Measurements from ENCODE around the gene LIN54.
"Not testable (repeated sequence)": the region's sequence is repeated elsewhere in the genome, so short reads cannot be mapped to it uniquely, and the experiment has no call there.

LIN54 gene

GRCh38 chr4:83011689-83012199 is 1.1 kb upstream of the LIN54 start:
- DNase-seq = no peak

GRCh38 chr4:83010111-83010521 is 507 bp downstream of the LIN54 start:
- DNase-seq = no peak

- no peak for DNase-seq
Observed at GRCh38 chr4:83009529-83009928, 1.1 kb downstream of the LIN54 start.

GRCh38 chr4:83003044-83003791 is 7.4 kb downstream of the LIN54 start:
- DNase-seq = not testable (repeated sequence)

- DNase-seq = no peak
Observed at GRCh38 chr4:83002329-83002728, 8.3 kb downstream of the LIN54 start.

GRCh38 chr4:82998898-82999297 is 11.7 kb downstream of the LIN54 start:
- DNase-seq = no peak

- no peak for DNase-seq
Observed at GRCh38 chr4:82994834-82995233, 15.8 kb downstream of the LIN54 start.

- DNase-seq = no peak
Observed at GRCh38 chr4:82989575-82990429, 20.8 kb downstream of the LIN54 start.

GRCh38 chr4:82988323-82988832 is 22.2 kb downstream of the LIN54 start:
- no peak for DNase-seq

GRCh38 chr4:82987519-82987918 is 23.1 kb downstream of the LIN54 start:
- DNase-seq = not testable (repeated sequence)

- DNase-seq = no peak
Observed at GRCh38 chr4:82984459-82984858, 26.2 kb downstream of the LIN54 start.

- DNase-seq = no peak
Observed at GRCh38 chr4:82983444-82983843, 27.2 kb downstream of the LIN54 start.

- no peak for DNase-seq
Observed at GRCh38 chr4:82981138-82981537, 29.5 kb downstream of the LIN54 start.

- DNase-seq = no peak
Observed at GRCh38 chr4:82975792-82976191, 34.8 kb downstream of the LIN54 start.

GRCh38 chr4:82969414-82969813 is 41.2 kb downstream of the LIN54 start:
- DNase-seq = no peak

GRCh38 chr4:82968972-82969371 is 41.7 kb downstream of the LIN54 start:
- no peak for DNase-seq

GRCh38 chr4:82965763-82966162 is 44.9 kb downstream of the LIN54 start:
- DNase-seq = no peak

- no peak for DNase-seq
Observed at GRCh38 chr4:82957045-82957444, 53.6 kb downstream of the LIN54 start.

GRCh38 chr4:82954212-82954611 is 56.4 kb downstream of the LIN54 start:
- no peak for DNase-seq

GRCh38 chr4:82951196-82951595 is 59.4 kb downstream of the LIN54 start:
- no peak for DNase-seq

GRCh38 chr4:82948647-82949204 is 61.9 kb downstream of the LIN54 start:
- DNase-seq = no peak

- DNase-seq = no peak
Observed at GRCh38 chr4:82947498-82947897, 63.1 kb downstream of the LIN54 start.

GRCh38 chr4:82939414-82939813 is 71.2 kb downstream of the LIN54 start:
- DNase-seq = no peak

Data from NCI-H1436 (cell line).